HG02798 (cell line): ENCODE results near the gene GADD45G.

Experiments used
- ATAC-seq: cut with Tn5 transposase; IDR thresholded peaks from one replicate; pipeline ENCODE4 v1.9.1; 2021; ENCODE audit warnings: mild to moderate bottlenecking; ENCODE audit not compliant: unreplicated experiment, poor library complexity

The GADD45G gene

DNA sequence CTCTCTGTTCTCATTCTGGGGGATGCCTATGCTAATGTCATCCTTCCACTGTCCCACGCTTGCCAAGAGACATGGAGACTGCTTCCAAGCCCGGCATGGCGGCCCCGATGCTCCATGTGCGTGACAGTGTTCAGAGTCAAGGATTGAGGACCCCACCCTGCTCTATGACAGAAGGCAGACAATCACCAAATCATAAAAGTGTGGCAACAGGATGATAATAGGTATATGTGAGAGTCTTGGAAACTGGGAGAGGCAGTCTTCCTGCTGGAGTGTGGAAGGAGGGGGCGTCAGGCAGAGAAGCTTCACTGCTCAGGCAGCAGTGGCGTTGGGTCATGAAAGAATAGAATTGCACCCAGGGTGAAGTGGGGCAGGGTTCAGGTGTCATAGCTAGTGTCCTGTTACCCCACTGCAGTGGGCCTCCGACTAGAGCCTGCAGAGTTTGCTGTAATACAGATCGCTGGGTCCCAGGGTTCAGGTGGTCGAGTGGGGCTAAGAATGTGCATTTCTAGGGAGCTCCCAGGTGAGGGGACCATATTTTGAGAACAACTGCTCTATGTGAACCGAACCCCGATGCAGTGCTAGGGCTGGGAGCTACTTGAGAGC lies 12.5 kb upstream of the GADD45G start:
- ATAC-seq = no peak

DNA sequence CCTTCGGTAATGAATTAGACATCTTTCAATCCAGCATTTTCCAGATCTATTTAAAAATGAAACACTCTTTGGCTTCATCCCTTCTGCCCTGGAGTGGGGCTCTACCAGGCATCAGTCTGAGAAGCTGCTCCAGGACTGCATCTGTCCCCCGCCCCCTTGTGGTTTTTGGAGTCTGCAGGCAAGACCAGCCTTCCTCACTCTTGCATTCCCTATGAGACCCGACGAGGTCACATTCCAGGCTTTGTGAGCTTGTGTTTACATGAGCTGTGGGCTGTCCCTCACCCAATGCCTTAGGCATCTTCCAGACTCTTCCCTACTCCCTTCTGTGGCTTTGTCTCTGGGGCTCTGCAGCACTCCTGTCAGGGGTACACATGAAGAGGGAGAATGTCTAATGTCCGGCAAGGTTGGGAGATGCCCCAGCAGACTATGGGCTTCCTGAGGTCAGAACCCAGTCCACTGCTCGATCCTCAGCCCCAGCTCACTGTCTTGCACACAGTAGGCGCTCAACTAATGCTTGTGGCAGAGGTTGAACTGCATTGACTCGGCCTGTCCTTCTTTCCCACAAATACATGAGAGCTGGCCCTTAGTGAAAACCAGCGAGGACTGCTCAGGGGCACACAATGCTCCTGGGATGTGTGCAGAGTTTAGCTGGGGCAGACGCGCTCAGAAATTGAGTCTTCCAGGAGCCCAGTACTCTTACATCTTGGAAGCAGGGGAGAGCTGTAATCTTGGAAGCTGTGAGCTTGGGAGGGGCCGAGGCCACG lies 11.7 kb upstream of the GADD45G start:
- no peak for ATAC-seq

DNA sequence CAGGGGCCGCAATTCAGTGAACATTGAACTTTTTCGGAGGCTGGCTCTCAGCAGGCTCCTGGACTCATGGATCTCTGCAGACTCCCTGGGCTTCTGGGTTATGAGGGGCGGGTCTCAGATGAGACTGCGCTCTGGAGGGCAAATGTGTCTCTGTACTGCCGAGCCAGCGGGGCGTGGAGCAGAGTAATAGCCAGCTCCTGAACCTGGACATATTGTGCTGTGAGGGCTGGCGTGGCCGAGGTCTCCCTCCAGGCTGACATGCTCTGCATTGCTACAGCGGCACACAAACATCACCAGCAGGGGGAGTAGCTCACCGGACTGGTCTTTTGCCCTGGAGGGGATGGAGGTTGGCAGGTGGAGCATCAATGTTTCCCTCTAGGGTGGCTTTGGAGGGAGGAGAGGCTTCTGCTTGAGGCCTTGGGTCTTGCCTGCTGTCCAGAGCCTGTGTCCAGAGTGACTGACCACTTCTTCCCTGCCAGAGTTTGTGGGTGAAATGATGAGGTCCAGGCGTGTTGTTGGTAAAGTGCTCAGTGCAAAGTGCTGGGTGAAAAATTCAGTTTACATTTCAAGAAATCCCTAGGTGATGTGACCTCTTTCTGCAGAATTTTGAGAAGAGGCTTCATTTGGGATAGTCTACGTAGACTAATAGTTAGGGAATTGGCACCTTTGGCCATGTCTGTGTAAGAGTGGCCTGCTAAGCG lies 10.9 kb upstream of the GADD45G start:
- peak; percentile 53 for ATAC-seq

DNA sequence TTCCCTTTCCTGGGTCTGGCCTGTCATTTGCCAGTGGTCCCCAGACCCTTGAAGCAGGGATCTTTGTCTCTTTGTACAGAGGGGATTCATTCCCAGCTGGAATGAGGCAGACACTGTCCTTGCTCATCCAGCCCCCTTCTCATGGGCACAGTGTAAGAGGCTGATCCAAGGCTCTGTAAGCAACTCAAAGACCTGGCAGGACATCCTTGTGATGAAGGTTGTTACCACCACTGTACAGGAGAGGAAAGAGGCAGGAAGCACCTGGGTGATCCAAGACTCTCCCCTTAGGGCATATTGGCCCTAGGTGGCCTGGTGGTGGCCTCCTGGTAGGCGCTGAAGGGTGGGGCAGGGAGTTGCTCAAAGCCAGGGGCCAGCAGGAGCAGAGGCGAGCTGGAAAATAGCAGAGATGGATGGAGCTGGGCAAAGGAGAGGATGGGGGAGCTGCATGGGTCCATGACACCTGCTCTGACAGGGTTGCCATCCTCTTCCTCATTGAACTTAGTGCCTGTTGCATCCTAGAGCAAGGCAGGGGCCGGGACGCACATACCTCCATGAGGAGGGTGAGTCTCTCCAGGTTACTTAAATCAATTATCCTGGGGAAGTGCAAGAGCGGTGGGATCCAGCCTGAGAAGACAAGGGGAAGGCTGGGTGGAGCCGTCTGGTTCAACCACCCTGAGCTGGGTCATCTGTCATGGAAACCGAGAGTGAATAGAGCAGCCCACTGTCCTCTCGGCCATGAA lies 9.8 kb upstream of the GADD45G start:
- ATAC-seq = no peak

DNA sequence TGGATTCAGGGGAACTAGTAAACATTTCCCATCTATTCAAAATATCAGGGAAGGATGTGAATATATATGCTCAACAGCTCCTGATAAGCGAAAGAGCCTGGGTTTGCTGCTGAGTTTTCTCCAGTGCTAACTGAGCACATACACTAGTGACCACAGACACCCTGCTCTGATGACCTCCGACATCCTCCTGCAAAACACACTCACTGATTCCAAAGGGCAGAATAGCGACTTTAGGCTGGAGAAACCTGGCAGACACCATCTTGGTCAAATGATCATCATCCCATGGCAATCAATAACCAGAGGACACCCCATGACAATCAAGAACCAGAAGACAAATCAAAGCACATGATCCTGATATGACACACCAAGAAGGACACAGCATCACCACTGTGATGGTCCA lies 9.2 kb upstream of the GADD45G start:
- ATAC-seq = no peak

DNA sequence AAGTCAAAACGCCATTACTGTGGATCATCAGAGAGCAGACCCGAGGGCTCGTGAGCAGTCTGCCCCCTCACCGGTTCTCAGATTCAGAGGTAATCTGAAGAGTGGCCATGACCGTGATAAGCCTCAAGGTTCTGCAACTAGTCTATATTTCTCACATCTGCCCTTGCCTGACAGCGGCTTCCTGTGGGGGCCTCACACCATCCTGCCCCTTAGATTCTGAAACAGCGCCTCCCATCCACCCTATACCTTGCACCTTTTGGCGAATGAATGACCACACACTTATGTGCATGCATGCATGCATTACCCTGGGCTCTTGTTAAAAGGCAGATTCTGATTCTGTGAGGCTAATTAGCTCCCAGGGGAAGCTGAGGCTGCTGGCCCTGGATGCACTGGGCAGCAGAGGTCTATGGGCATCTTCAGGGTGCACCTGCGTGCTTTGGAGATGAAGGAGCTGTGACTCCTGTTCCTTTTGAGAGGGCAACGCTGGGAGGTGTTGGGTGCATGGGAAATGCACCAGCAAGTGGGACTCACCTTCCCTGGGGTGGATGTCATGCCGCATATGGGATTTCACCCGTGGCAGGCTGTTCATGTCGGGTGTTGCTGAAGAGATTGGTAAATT lies 7.8 kb upstream of the GADD45G start:
- no peak for ATAC-seq

DNA sequence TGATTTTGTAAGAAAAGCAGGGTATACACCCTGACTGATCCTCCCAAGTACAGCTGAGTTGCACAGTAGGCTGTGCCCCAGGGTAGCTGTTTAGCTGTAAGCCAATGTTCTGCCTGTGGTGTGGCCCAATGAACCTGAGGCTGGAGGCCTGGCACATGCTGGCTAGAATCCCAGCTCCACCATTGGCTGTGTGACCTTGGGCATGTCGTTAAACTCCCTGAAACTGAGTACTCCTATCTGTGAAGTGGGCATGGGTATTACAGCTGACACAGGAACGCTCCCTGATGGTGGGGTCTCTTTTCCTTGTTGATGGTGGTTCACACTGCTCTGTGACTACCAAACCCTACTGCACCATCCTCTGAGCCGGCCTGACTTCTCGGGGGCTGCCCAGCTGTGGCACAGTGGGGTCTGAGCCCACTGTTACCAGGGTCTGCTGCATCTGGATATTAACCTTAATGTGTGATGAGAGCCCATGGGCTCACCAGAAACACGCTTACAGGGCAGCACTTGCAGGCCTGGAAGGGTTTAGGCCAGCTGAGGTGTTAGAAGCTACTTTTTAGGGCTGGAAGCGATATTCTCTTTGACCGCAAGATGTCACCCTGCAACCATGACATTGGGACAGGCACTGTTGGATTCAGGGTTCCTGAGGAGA lies 7.0 kb upstream of the GADD45G start:
- no peak for ATAC-seq

DNA sequence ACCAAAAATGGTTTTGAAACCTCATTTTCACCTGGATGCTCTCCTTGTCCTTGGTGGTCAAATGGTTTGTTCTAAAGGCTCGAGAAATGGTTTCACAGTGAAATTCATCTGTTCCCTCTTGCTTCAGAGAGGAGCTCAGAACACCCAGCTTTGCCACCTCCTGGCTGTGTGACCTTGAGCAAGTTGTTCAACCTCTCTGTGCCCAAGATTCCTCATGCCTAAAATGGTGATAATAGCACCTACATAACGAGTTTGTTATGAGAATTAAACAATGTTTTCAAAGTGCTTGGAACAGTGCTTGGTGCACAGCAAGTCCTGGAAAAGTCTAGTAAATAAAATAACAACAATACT lies 6.5 kb upstream of the GADD45G start:
- ATAC-seq = no peak

DNA sequence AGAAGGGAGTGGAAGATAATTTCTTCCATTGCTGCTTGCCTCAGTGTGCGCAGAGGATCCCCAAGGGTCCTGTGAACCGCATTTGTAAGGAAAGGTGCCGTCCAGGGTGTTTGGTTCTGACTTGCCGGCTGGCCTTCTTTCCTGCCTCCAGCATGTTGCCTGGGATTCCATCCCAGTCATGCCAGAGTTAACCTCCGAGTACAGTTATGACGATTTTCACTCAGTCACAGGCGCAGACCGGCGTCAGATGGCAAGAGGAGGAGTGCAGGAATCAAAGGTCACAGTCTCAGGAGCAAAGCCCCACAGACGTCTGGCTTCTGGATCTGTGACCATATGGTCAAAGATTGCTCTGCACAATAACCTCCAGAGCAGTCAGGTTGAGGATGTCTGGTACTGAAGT lies 5.9 kb upstream of the GADD45G start:
- ATAC-seq = no peak

DNA sequence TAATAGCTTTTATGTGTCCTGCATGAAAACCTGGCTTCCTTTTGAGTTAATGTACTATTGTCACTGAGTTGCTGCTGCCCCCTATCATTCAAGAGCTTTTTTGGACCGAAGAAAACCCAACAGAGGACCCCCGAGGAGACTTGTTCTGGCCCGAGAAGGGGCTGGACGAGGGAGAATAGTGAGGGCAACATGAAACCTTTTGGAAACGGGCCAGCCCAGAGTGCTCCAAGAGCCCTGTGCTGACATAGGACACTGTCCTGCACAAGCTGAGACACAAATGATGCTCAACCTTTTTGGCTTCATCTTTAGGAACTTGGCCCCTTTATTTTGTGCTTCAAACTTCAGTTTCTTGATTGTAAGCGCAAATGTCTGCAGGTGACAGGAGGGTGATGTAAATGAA lies 4.0 kb upstream of the GADD45G start:
- no peak for ATAC-seq

DNA sequence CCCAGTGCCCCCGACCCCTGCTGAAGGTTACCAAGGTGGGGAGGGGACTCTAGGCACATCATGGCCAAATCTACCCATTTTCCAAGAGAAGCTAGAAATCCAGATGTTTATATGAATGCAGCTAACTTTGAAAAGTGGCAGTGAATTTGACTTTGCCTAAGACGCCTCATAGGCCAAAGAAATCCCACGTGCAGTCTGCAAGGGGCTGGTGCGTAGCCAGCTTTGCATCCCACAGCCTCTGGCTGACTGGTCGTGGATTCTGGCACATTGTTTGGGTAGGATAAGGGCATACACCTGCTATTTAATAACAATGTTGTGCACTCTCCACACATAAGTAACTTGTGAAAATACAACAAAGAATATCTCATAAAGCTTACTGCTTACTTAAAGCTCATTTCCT lies 3.5 kb upstream of the GADD45G start:
- ATAC-seq = no peak

DNA sequence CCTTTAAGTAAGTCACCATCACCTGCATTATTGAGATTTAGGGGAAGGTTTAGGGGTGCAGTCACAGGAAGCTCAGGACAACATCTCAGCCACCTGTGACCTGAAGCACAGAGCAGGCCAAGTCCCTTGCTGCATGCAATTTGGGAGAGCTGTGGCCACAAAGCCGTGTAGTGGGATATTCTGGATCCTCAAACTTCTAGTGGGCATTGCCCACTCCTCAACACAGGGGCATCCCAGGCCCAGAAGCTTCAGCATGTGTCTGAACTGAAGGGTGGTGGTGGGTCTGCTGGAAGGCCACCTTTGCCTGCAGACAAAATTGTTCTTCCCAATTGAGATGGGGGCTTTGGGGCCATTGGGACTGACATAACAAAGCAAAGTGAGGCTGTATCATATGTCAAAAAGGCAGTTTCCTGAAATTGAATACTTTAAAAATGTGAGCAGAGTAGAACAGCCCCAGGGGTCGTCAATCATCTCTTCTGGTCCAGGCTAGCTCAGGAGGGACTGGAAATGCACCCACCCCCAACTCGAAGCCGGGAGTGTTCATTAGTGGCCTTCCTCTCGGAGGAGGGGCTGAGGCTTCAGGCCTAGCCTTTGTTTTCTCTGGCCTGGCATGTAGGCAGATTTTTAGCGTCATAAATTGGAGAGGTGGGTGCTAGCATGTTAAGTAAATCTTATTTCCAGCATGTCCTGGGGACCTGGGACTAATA lies 2.8 kb upstream of the GADD45G start:
- ATAC-seq = no peak

DNA sequence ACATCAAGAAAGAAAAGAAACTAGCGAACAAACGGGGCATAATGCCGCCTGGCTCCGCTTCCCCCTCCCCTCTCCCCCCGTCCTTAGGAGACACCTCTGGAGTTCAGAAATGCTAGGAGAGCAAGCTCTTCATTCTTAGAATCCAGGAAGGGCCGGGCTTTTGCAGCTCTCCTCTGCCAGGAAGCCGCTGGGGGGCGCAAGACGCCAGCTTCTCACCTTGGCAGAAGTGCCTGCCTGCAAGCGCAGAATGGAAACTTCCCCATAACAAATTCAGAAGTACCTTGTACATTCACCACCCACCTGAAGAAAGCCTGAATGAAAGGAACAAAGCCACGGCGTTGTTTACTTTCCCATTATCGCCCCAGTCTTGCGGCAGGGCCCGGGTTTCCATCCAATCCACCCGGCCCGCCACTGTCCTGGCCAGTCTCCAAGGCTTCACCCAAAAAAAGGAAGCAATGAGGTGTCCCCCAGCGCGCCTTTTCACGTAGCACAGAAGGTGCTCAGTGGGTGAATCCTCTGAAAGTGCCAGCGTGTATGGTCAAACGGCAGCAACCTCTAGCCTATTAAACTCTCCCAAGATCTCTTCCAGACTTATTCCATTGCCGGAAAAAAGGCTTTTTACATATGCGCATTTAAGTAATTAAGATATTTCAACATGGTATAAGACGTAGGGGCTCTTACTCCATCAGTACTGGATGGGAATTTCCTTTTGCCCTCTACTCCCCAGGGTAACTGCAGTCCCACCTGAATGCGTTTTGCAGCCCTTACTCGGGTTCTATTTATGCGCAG lies 1.6 kb upstream of the GADD45G start:
- ATAC-seq = peak; percentile 33

DNA sequence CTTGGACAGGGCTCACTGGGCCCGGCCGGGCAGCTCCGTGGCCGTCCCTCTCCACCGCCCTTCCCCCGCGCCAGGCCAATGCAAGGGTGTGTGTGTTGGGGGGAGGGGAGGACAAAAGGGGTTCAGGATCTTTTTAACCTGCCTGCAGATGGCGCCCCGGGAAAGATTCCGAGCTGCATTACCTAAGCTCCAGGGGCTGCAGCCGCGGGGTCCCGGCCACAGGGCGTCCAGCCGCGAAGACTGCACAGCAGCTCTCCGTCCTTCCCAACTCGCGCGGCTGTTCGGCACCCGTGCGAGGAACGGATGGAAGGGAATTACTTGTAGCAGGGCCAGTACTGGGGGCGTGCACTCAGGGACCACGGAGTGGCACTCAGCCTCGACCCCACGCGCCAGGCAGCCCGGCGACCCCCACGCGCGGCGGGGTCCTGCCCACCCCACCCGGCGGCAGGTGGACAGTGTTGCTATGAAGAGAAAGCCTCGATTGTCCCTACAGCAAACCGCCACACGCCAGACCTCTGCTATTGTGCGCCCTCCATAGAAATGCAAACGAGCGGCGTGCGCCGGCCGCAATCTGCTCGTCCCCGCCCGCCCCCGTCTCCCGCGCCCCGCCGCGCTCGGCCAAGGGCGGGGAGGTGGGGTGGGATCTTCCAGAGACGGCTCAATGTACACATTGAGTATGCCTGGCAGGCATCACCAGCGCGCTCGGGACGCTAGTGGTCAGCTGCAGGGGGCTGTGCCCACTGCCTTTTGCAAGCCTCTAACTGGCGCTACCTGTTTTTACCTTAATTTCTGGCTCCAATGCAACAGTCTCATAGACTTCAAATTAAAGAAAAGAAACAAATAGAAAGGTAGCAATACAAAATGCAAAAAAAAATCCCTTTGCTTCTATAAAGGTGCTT lies 796 bp upstream of the GADD45G start:
- ATAC-seq = no peak

DNA sequence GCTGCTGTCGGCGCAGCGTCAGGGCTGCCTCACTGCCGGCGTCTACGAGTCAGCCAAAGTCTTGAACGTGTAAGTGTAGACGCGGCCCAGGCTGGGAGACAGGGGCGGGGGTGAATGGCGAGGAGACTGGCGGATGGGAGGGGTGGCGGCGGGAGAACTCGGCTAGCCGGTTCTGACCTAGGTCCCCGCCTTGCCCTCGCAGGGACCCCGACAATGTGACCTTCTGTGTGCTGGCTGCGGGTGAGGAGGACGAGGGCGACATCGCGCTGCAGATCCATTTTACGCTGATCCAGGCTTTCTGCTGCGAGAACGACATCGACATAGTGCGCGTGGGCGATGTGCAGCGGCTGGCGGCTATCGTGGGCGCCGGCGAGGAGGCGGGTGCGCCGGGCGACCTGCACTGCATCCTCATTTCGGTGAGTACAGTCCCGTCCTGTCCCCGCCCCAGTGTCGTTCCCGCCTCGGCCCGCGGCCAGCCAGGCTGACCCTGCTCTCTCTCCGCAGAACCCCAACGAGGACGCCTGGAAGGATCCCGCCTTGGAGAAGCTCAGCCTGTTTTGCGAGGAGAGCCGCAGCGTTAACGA lies 745 bp downstream of the GADD45G start:
- ATAC-seq = peak; percentile 15

DNA sequence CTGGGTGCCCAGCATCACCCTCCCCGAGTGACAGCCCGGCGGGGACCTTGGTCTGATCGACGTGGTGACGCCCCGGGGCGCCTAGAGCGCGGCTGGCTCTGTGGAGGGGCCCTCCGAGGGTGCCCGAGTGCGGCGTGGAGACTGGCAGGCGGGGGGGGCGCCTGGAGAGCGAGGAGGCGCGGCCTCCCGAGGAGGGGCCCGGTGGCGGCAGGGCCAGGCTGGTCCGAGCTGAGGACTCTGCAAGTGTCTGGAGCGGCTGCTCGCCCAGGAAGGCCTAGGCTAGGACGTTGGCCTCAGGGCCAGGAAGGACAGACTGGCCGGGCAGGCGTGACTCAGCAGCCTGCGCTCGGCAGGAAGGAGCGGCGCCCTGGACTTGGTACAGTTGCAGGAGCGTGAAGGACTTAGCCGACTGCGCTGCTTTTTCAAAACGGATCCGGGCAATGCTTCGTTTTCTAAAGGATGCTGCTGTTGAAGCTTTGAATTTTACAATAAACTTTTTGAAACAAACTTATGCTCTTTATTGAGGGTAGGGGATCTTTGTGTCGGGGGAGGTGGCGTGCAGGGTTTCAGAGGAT lies 1.3 kb downstream of the GADD45G start:
- ATAC-seq = peak; percentile 19
